ENCODE results near the gene NAXD.
"Not testable (repeated sequence)": the region's sequence is repeated elsewhere in the genome, so short reads cannot be mapped to it uniquely, and the experiment has no call there.

Gene NAXD

GRCh38 chr13:110664673-110665072 is 49.3 kb downstream of the NAXD start:
- no peak for DNase-seq (ENCODE audit: low read depth)

- DNase-seq (ENCODE audit: low read depth): no peak
Measured at GRCh38 chr13:110665491-110666254, 50.3 kb downstream of the NAXD start.

GRCh38 chr13:110666255-110666533 is 50.8 kb downstream of the NAXD start:
- no peak for DNase-seq (ENCODE audit: low read depth)

- DNase-seq (ENCODE audit: low read depth): no peak
Measured at GRCh38 chr13:110669036-110669435, 53.7 kb downstream of the NAXD start.

- DNase-seq (ENCODE audit: low read depth): not testable (repeated sequence)
Measured at GRCh38 chr13:110669814-110670213, 54.5 kb downstream of the NAXD start.

- DNase-seq (ENCODE audit: low read depth): no peak
Measured at GRCh38 chr13:110676595-110677587, 61.5 kb downstream of the NAXD start.

- no peak for DNase-seq (ENCODE audit: low read depth)
Measured at GRCh38 chr13:110677731-110678545, 62.6 kb downstream of the NAXD start.

- DNase-seq (ENCODE audit: low read depth): no peak
Measured at GRCh38 chr13:110680852-110681251, 65.5 kb downstream of the NAXD start.

GRCh38 chr13:110681868-110682550 is 66.7 kb downstream of the NAXD start:
- no peak for DNase-seq (ENCODE audit: low read depth)

GRCh38 chr13:110682746-110683145 is 67.4 kb downstream of the NAXD start:
- DNase-seq (ENCODE audit: low read depth): no peak

- no peak for DNase-seq (ENCODE audit: low read depth)
Measured at GRCh38 chr13:110683203-110683883, 68.0 kb downstream of the NAXD start.

GRCh38 chr13:110683921-110684320 is 68.6 kb downstream of the NAXD start:
- DNase-seq (ENCODE audit: low read depth): no peak

GRCh38 chr13:110684388-110685056 is 69.2 kb downstream of the NAXD start:
- DNase-seq (ENCODE audit: low read depth): no peak

- no peak for DNase-seq (ENCODE audit: low read depth)
Measured at GRCh38 chr13:110685305-110686020, 70.1 kb downstream of the NAXD start.

- no peak for DNase-seq (ENCODE audit: low read depth)
Measured at GRCh38 chr13:110687736-110688135, 72.4 kb downstream of the NAXD start.

GRCh38 chr13:110689041-110689440 is 73.7 kb downstream of the NAXD start:
- DNase-seq (ENCODE audit: low read depth): no peak

Data from stimulated activated CD8-positive, alpha-beta memory T cell treated with anti-CD3 and anti-CD28 coated beads, Interleukin-12 subunit alpha, Interleukin-12 subunit beta, amount 100 ng/mL, for 4 hours (primary cell).